HG03175 (cell line): Measurements from ENCODE around the gene CACNA2D1.
"Not testable (repeated sequence)": the region's sequence is repeated elsewhere in the genome, so short reads cannot be mapped to it uniquely, and the experiment has no call there.

ENCODE experiments used
- ATAC-seq: cut with Tn5 transposase; IDR thresholded peaks from one replicate; pipeline ENCODE4 v1.9.1; 2021; ENCODE audit warnings: mild to moderate bottlenecking, moderate library complexity; ENCODE audit not compliant: unreplicated experiment

CACNA2D1 gene

DNA sequence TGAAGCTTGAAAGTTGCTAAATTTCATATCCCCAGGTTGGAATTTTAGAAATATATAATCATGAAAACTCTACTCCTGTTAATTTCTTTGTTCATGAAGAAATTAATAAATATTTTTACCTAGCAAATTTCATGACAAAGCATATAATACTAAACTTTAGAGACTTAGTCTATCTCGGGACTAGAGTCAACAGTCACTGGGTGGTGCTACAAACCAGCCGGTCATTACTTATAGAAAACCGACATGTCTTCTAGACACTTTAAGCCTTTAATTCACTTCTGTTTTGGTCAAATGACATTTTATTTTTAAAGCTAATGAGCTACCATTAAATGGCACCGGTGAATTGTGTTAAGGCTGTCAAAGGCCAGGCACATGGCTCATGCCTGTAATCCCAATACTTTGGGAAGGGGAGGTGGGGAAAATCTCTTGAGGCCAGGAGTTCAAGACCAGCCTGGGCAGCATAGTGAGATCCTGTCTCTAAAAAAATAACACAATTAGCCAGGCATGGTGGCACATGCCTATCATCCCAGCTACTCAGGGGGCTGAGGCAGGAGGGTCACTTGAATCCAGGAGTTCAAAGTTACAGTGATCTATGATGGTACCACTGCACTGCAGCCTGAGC, 270.1 kb downstream of the CACNA2D1 start:
- ATAC-seq: no peak

DNA sequence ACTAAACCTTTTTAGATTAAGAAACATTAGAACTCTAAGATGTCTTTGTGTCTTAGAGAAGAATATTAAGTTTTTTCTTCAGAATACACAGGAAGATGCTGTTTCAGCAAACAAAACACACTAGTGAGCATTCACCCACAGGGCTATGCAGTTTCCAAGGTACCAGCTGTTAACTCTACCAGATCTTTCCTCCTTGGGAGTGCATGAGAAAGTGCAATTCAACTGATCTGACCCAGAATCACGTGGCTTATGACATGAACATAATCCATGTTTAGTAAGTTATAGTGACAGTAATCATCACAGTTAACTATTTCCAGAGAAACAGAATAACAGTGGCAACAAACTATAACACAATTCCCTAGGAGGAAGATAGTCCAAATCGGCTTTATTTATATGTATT, 270.7 kb downstream of the CACNA2D1 start:
- no peak for ATAC-seq

DNA sequence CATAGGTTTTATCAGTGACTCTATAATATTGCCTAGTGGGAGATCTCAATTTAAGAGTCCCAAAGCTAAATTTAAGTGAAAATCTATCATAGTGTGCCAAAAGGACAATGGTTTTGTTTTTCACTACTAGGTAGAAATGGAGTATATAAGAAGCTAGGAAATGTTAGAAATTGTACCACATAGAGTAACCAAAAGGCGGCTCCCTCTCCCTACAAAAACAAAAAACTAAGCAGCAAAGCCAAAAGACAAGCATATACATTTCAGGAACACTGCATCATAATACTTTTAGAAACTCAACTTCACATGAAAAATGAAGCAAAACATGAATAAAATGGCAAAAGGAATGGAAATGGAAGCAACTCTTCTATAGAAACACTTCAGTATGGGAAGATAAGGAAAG, 271.6 kb downstream of the CACNA2D1 start:
- ATAC-seq: no peak

DNA sequence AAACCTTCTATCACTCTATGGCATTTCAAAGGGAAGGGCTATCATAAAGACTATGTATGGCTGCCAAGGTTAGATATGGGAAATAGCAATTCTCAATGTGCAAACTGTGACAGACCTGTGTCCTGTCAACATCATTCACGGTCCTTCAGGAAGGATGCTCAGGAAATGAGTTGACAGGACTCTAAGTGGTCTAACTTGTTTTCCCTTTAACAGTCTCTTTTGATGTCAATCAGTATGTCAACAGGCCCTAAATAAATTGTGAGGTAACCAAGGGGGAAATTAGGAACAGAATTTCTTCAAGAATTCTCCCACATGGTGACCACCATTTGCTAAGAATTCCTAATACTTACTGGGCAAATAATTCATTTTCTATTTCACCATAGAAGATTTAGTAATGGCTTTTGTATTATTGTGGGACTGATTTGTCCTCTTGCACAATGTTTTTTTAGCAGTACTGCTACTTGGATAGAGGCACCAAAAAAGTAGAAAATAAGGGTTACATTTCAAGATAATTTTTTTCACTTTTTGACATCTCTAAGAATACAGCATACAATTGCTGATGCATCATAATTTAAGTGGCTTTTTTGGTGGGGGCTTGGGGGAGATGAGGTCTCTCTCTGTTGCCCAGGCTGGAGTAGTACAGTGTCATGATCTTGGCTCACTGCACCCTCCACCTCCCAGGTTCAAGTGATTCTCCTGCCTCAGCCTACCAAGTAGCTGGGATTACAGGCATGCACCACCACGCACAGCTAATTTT, 275.8 kb downstream of the CACNA2D1 start:
- no peak for ATAC-seq

DNA sequence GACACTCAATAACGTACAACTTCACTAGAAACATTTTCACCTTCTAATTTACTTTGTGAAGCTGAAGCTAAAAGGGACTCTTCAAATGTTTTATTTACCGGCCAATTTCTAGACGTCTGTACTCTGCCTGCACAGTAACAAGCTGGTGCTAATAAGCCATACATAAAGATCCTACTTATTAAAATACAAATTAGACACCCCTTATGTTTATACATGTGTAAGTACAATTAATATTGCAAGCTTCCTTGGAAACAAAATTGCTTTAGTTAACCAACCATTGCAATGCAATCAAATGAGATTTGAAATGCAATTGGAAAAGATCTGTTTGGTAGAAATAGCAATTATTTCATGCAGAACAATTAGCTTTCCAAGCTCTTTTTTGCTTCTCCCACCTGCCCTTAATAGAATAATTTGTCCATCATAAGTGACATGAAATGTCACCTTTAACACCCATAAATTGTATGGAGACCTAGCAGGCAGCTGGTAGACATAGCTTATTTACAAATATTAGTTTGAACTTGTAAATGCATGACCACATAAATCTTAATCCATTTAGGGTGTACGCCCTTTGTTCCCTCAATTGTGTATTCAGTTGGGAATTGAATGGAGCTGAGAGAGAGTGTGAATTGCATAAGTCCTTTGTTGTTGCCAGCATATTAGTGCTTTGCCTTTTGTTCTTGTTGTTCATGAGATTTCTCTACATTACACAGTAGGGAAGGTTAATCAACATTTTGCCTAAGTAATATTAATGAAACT, 277.1 kb downstream of the CACNA2D1 start:
- no peak for ATAC-seq

DNA sequence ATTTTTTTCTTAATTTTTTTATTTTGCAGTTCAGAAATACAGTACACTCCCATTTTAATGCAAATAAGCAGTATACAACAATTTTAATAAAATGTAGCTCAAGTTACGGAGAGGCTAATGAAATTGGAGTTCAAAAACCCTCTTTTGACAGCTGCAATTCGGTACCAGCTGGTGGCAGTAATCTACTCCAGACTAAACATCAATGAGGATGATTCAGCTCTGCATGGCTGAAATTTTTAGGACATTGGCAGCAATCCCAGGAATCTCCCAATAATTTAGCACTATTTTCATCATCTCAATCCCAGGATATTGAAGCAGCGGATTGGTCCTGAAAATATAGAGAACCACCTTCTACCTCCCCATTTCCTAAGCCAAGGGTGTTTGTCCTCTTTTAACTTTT, 278.8 kb downstream of the CACNA2D1 start:
- ATAC-seq: no peak

DNA sequence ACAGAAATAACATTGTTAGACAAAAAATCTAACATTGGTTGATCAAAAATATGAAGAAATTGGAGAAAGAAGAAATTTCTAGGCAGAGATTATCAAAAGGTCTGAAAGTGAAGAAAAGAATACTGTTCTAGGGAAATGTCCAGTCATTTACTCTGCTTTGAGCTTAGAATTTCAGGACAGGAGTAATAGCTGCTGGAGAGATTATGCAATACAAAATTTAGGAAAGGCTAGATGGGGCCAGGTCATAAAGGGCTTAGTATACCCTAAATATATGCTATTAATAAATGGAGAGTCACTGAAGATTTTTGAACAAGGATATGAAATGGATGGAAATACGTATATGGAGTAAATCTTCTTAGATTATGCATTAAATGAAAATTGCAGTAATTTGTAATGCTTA, 279.2 kb downstream of the CACNA2D1 start:
- no peak for ATAC-seq

DNA sequence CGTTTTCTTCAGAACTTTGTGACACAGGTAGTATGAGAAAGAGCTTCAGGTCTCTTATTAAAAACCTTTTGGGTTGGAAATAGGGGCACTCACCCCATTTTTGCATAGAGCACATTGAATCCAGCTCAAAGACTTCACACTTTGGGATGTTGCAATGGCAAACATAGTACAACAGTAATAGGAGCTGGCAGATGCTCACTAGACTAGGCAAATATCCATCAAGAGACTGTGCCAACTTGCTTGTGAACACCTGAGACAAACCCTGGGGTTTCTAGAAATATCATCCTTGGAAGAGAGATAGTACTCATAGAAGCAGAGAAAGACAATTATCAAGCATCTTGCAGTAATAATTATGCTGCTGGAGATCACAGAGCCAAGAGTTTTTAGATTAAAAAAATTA, 280.0 kb downstream of the CACNA2D1 start:
- no peak for ATAC-seq

DNA sequence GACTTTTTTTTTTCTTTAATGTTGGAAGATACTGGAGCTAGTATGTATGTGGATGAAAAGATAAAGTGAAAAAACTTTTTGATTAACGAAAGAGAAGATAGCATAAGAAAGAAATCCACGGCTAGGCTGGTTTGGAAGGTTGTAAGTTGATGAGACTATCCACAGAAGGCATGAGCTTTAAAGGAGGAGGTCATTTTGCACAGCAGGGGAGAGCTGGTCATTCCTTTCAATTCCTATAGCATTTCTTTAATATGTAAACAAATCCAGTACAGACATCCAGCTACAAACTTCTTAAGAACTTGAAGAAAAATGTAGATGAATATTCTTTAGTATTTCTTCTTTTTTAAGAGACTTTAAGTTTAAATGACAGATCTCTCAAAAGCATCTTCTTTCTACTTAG, 281.3 kb downstream of the CACNA2D1 start:
- no peak for ATAC-seq

DNA sequence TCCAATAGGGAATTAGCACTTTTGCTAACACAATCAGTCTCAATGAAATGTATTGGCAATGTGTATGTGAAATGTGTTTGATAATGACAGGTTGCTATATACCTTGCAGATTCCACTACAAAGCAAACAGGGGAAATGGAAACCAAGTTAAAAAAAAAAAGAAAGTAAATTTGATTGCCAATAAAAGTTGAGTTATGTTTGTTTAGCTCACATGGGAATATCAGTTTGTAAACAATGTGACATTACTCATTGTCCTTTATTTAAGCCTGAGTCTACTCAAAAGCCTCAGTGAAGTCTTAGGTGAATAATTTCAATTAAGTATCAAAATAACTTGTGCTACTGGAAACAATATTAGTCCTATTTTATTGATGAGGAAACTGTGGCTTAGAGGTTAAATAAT, 285.2 kb downstream of the CACNA2D1 start:
- no peak for ATAC-seq

DNA sequence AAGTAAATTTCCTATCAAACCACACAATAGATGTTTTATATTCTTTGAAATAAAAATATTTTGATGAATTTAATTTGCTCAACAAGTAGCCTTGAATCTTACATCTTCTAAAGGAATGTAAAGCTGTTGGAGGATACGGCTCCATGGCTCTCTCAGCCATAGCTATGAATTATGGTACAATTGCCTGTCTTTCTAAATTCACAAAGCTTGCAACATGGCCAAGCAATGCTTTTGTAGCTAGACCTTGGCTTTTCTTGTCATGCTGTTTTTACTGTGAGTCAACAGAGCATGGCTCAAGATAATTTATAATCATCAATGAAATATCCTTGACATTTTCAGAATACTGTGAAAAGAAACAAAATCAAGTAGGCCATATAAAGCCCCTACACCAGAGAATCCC, 286.7 kb downstream of the CACNA2D1 start:
- ATAC-seq: no peak

DNA sequence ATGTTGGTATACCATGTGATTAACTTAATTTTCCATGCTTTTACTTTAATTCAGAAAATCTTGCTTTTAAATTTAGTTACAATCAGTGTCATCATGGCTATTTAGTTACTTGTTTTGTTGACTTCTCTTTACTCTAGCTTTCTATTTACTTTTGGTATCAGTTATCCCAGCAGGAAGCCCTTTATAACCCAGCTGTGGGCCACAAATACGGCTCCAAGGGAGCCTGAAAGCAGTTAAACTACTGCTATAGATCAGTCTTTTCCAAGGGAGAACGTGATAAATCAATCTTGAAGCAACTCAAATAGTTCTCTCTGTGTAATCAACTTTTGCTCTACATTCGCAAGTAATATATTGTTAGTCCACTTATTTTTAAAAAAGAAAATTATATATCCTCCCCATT, 287.4 kb downstream of the CACNA2D1 start:
- ATAC-seq: no peak

DNA sequence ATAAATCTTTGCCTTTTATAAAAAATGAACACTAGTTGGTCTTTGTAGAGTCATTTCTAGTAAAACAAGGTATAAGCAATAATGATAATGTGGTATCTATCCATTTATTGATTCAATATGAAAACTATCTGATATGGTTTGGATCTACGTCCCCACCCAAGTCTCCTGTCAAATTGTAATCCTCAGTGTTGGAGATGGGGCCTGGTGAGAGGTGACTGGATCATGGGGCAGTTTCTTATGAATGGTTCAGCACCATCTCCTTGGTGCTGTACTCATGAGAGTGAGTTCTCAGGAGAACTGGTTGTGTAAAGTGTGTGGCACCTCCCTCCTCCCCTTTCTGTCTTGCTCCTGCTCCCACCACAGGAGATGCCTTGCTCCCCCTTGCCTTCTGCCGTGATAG, 288.8 kb downstream of the CACNA2D1 start:
- ATAC-seq: no peak

DNA sequence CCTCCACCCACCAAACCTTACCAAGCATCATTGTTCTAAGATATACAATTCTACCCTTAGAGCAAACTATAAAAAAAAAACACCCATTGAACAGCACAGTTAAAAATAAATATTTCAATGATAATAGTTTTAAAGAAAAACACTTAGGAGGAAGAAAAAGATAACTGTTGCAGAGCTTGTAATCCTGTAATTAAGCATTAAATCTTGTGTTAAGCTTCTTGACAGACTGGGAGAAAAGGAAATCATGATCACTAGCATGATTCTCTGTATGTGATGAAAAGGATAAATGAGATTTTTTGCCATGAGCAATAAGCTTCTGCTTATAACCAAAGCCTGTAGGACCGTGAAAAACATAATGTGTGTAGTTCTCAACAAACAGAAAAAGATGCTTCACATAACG, 289.8 kb downstream of the CACNA2D1 start:
- no peak for ATAC-seq

DNA sequence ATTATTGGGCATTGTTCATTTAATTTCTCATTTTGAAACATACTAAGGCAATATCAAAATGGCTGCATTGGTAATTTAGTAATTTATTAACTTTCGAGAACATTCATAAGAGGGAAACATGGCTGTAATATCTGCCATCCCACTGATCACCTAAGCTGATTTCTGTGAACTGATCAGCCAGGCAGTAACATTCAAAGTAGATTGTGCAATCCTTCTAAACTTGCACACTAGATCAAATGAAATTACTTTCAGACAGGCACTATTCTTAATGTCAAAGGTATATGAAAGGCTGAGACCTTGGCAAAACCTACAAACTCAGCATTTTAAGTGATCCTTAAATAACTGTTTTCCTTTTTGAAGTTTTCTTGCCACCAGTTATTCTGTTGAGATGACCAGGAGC, 290.7 kb downstream of the CACNA2D1 start:
- ATAC-seq: no peak

DNA sequence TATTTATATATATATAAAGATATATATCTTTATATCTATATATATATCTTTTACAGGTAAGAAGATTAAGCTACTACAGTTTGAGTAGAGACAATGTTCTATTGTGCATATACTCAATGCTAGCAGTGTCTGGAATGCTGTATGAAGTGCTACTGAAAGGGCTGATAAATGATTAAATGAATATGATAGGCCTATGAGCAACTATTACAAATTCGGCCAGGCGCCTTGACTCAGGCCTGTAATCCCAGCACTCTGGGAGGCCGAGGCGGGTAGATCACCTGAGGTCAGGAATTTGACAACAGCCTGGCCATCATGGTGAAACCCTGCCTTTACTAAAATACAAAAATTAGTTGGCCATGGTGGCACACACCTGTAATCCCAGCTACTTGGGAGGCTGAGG, 297.1 kb downstream of the CACNA2D1 start:
- no peak for ATAC-seq

DNA sequence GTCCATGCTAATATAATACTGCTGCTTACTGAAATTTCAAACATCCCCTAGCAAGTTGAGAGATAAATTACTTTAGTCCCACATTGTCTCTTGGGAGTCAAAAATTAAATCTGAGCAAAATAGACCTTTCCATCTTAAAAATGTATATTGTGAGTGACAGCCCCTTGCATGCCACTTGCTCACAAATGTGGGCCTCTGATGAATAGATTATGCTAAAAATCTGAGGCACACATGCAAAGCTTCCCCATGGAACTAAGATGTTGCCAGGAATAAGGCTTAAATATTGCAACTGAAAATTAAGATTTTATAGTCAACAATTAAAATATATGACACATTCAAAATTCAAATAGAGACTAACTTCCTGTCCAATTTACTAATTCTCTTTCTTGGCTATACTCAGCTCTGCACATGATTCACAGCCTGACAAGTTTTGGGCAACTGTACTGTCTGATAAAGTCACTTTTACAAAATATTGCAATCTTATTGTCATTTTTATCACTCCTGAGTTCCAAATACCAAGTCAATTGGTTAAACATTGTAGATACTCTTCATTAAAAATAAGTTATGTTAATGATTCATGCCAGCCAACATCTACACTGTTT, 301.2 kb downstream of the CACNA2D1 start:
- ATAC-seq: no peak

DNA sequence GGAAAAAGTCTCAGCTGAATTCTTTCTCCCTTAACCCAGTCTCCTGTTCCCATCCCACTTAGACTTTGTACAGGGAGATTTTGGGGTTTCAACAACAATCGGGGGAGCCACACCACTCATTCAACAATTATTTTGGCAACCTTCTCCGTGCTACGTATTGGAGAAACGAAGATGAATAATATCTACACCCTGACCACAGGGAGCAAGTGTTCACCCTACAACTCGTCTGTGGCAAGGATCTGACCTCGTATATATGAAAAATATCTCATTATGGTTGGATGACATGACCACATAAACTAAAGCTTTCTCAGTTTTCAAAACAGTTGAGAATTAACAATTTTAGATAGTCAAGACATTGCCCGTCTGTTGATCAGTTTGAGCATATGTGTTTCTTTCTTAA, 302.1 kb downstream of the CACNA2D1 start:
- no peak for ATAC-seq

DNA sequence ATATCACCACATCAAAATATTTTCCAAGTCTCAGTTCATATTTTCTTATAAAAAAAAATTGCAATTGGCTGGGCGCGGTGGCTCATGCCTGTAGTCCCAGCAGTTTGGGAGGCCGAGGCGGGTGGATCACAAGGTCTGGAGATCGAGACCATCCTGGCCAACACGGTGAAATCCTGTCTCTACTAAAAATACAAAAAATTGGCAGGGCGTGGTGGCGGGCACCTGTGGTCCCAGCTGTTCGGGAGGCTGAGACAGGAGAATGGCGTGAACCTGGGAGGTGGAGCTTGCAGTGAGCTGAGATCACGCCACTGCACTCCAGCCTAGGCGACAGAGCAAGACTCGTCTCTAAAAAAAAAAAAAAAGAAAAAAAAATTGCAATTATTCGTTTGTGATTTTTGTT, 303.0 kb downstream of the CACNA2D1 start:
- ATAC-seq: not testable (repeated sequence)

DNA sequence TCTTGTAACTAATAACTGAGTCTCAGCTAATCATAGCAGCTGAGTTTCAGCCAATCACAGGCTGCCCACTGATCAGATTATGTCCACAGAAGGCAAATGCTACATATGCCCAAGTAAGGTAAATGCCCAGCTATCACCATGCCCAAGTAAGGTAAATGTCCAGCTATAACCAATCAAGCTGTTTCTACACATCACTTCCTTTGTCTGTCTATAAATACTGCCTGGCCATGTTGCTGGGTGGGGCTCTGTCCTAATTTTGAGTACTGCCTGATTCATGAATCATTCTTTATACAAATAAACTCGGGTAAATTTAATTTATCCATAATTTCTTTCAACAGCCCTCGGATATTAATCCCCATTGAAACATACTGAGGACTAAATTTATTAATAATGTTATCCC, 312.4 kb downstream of the CACNA2D1 start:
- ATAC-seq: no peak

DNA sequence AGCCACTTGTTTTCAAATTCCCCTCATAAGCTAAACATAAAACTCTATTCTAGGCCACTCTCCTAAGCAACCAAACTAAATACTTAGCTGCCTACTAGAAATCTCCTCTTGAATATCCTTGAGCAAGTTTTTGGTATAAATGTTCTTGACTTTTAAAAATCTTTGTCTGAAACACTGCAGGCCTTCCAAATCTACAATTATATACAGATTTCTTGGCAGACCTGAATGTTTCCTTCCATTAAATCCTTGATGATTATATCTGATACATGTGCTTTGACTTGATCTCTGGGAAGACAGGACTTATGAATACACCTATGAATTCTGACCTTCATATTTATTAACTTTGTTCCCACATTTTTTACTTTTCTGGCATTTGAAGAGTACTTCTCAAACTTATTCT, 314.5 kb downstream of the CACNA2D1 start:
- ATAC-seq: no peak

DNA sequence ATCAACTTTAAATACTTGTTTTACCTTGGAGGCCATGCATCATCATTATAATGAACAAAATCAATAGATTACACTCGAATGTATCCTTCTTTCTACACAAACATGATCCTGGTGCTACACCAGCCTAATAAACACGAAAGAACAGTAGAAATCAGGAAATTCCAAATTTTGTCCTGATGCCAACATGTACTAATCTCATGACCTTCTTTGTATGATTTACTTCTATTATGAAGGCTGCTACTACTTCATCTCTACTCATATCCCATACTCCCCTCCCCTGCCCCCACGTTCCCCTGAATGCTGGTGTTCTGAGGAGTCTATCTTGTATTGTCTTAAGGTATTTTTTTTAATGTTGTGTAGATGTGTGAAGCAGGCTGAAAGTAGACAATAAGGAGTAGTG, 315.0 kb downstream of the CACNA2D1 start:
- no peak for ATAC-seq
